K562 (cell line): Measurements from ENCODE around the gene WFIKKN1. TPM values are rescaled to one million over a fixed set of nuclear protein-coding genes. Genes with fewer than 3 reads are reported as not detected.

Source experiments
- CCNT2 ChIP-seq: IDR thresholded peaks from 2 replicates; pipeline ENCODE4 v1.6.1; 2011; ENCODE audit warnings: borderline replicate concordance, low read depth, mild to moderate bottlenecking, moderate library complexity, mixed read lengths, low read length; ENCODE audit not compliant: insufficient read length; ENCODE audit errors: extremely low read depth
- HCFC1 ChIP-seq: IDR thresholded peaks from 2 replicates; pipeline ENCODE4 v1.6.1; 2012; ENCODE audit warnings: low read depth, low read length, improper control_type of control experiment
- HDAC2 ChIP-seq: fragments of 450-650 bp; IDR thresholded peaks from 2 replicates; pipeline ENCODE4 v1.6.1; 2016; ENCODE audit warnings: mild to moderate bottlenecking
- HNRNPUL1 ChIP-seq: fragments of 200-400 bp; formaldehyde crosslinking; IDR thresholded peaks from 2 replicates; pipeline ENCODE4 v1.6.1; 2017; ENCODE audit warnings: low read length
- MCM2 ChIP-seq: fragments of 450-650 bp; IDR thresholded peaks from 2 replicates; pipeline ENCODE4 v1.6.1; 2017; ENCODE audit warnings: low read depth, mild to moderate bottlenecking
- PHB ChIP-seq: fragments of 250-450 bp; sonication (Bioruptor Pico); IDR thresholded peaks from 2 replicates; pipeline ENCODE4 v1.5.0; 2021
- PHF8 ChIP-seq: fragments of 200-600 bp; sonication (generic); IDR thresholded peaks from 2 replicates; pipeline ENCODE4 v1.6.1; 2012; ENCODE audit warnings: mixed run types, mild to moderate bottlenecking, inconsistent platforms, low read length, moderate library complexity, borderline replicate concordance
- RFX5 ChIP-seq: IDR thresholded peaks from 2 replicates; pipeline ENCODE4 v1.6.1; 2011; ENCODE audit warnings: low read depth, mild to moderate bottlenecking, improper control_type of control experiment, low read length
- SIN3A ChIP-seq, 2 experiments: fragments of 150-350 bp in 1 of 2; IDR thresholded peaks; 2 replicates each; pipeline ENCODE4 v1.6.1; 2011 to 2016; ENCODE audit warnings: borderline replicate concordance in 2 of 2, low read depth in 2 of 2, low read length in 2 of 2, mild to moderate bottlenecking in 2 of 2, moderate library complexity in 2 of 2; ENCODE audit not compliant: control insufficient read depth in 1 of 2
- TBL1XR1 ChIP-seq, 2 experiments: IDR thresholded peaks; 2 replicates each; pipeline ENCODE4 v1.6.1; 2012; ENCODE audit warnings: improper control_type of control experiment in 2 of 2, low read length in 2 of 2, mild to moderate bottlenecking in 1 of 2
- TEAD2 ChIP-seq: fragments of 450-650 bp; IDR thresholded peaks from 2 replicates; pipeline ENCODE4 v1.6.1; 2016; ENCODE audit warnings: missing genetic modification characterization, control low read depth, missing compliant biosample characterization
- ZNF384 ChIP-seq: IDR thresholded peaks from 2 replicates; pipeline ENCODE4 v1.6.1; 2012; ENCODE audit warnings: low read depth, low read length, improper control_type of control experiment
- polyA plus RNA-seq, 8 experiments: library from polyadenylated mRNA; depleted of rRNA in 4 of 8; stranded (reverse) in 5 of 8; unstranded in 3 of 8; fragments of >200 nt; fragmentation: Nextera tagmentation in 2 of 8; fragmentation: Illumina TruSeq in 1 of 8; extraction: Ambion mirVana in 2 of 8; extraction: Trizol in 1 of 8; gene quantifications; 2 replicates each; pipeline versions ENCODE4 v1.2.1 to v1.2.3, GENCODE V29; 2011 to 2014; ENCODE audit warnings: inconsistent platforms in 1 of 8, missing spikeins in 1 of 8
- total RNA-seq, 7 experiments: library from RNA; depleted of rRNA in 6 of 7; stranded (reverse); fragments of >200 nt in 6 of 7; fragmentation: Illumina TruSeq in 2 of 7; extraction: Trizol in 2 of 7; gene quantifications; 2 replicates each; pipeline versions ENCODE4 v1.2.1 to v1.2.3, GENCODE V29; 2011 to 2021; ENCODE audit warnings: low replicate concordance in 1 of 7
- TF ChIP-seq, protein P1 (sequence below): fragments of 450-650 bp; IDR thresholded peaks from 2 replicates; pipeline ENCODE4 v1.6.1; 2017; ENCODE audit warnings: antibody characterized with exemption, mild to moderate bottlenecking
- TF ChIP-seq, protein P2 (sequence below): IDR thresholded peaks from 2 replicates; pipeline ENCODE4 v1.6.1; 2011; ENCODE audit warnings: borderline replicate concordance, low read depth, mild to moderate bottlenecking, moderate library complexity, low read length; ENCODE audit not compliant: insufficient read depth, poor library complexity, severe bottlenecking
- TF ChIP-seq, protein P3 (sequence below): IDR thresholded peaks from 3 replicates; pipeline ENCODE4 v1.6.1; 2011; ENCODE audit warnings: borderline replicate concordance, mild to moderate bottlenecking; ENCODE audit not compliant: insufficient read length, insufficient read depth
- TF ChIP-seq, protein P4 (sequence below): sonication (generic); formaldehyde crosslinking; IDR thresholded peaks from 2 replicates; pipeline ENCODE4 v1.8.1; 2023; ENCODE audit warnings: mild to moderate bottlenecking, missing genetic modification reagents

WFIKKN1 gene
- total and polyA plus RNA-seq, 9 of the 15 experiments (the other 6 are each of a cell fraction or from before 2014, with no cell fraction given): 0.14 to 1.1 (median 0.50) TPM; not detected in 4

DNA sequence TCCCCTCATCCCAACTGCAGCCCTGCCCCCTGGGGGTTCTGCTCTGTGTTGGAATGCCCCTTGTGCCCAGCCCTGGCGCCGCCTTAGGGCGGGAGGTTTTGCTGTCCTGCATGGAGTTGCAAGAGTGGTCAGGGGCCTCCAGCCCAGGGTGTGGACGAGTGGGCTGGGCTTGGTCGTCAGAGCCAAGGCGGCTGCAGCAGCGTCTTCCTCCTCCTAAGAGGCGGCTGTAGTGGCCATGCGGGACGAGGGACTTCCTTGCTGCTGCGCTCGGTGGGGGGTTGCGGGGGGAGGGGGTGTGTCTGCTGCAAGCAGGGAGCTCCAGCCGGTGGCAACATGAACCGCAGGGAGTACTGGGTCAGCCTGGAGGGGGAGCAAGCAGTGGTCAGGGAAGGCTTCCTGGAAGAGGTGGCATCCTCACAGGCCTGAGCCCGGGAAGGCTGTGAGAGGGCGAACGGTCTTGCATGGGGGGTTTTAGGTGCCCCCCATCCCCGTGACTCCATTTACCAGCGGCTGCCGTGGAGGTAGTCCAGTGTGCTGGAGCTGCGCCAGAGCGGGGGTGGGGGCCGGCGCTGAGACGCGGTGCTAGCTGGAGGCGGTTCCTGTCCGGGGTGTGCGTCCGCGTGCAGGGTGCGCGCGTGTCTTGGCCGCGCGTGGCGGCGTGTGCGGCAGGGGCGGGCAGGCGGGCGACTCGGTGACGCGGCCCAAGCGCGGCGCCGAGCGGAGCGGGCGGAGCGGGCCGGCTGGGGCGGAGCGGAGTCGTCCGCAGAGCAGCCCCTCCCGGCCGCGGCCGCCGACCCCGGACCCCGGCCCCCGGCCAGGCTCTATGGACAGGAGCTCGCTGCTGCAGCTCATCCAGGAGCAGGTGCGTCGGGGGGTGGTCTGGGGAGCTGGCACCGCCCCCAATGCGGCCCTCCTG is 44.4 kb downstream of the WFIKKN1 start, which contains the start of gene RHBDL1 (continued):
- TF ChIP-seq PHB (CRISPR knock-in tag) (no peak), HDAC2 (peak; percentile 94), PHF8 (peak; percentile 42; the same call in 1 of the 2 replicates), CCNT2 (no peak), MCM2 (no peak), TEAD2 (no peak), HCFC1 (no peak), ZNF384 (no peak), TBL1XR1 (IDR thresholded peaks at IDR 0.05; ENCODE audit: low read length in 2 of 2) (no peak), RFX5 (no peak), SIN3A (IDR thresholded peaks at IDR 0.05; ENCODE audit: borderline replicate concordance in 2 of 2, control insufficient read depth in 1 of 2, low read depth in 2 of 2, low read length in 2 of 2) (peak; percentile 66 to 70; a peak in 3 of 4 replicates), HNRNPUL1 (no peak)
- TF ChIP-seq, protein P1, sequence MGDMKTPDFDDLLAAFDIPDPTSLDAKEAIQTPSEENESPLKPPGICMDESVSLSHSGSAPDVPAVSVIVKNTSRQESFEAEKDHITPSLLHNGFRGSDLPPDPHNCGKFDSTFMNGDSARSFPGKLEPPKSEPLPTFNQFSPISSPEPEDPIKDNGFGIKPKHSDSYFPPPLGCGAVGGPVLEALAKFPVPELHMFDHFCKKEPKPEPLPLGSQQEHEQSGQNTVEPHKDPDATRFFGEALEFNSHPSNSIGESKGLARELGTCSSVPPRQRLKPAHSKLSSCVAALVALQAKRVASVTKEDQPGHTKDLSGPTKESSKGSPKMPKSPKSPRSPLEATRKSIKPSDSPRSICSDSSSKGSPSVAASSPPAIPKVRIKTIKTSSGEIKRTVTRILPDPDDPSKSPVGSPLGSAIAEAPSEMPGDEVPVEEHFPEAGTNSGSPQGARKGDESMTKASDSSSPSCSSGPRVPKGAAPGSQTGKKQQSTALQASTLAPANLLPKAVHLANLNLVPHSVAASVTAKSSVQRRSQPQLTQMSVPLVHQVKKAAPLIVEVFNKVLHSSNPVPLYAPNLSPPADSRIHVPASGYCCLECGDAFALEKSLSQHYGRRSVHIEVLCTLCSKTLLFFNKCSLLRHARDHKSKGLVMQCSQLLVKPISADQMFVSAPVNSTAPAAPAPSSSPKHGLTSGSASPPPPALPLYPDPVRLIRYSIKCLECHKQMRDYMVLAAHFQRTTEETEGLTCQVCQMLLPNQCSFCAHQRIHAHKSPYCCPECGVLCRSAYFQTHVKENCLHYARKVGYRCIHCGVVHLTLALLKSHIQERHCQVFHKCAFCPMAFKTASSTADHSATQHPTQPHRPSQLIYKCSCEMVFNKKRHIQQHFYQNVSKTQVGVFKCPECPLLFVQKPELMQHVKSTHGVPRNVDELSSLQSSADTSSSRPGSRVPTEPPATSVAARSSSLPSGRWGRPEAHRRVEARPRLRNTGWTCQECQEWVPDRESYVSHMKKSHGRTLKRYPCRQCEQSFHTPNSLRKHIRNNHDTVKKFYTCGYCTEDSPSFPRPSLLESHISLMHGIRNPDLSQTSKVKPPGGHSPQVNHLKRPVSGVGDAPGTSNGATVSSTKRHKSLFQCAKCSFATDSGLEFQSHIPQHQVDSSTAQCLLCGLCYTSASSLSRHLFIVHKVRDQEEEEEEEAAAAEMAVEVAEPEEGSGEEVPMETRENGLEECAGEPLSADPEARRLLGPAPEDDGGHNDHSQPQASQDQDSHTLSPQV: peak; percentile 15; the same call in 1 of the 2 replicates
- TF ChIP-seq, protein P2, sequence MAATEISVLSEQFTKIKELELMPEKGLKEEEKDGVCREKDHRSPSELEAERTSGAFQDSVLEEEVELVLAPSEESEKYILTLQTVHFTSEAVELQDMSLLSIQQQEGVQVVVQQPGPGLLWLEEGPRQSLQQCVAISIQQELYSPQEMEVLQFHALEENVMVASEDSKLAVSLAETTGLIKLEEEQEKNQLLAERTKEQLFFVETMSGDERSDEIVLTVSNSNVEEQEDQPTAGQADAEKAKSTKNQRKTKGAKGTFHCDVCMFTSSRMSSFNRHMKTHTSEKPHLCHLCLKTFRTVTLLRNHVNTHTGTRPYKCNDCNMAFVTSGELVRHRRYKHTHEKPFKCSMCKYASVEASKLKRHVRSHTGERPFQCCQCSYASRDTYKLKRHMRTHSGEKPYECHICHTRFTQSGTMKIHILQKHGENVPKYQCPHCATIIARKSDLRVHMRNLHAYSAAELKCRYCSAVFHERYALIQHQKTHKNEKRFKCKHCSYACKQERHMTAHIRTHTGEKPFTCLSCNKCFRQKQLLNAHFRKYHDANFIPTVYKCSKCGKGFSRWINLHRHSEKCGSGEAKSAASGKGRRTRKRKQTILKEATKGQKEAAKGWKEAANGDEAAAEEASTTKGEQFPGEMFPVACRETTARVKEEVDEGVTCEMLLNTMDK: peak; percentile 83
- TF ChIP-seq, protein P3, sequence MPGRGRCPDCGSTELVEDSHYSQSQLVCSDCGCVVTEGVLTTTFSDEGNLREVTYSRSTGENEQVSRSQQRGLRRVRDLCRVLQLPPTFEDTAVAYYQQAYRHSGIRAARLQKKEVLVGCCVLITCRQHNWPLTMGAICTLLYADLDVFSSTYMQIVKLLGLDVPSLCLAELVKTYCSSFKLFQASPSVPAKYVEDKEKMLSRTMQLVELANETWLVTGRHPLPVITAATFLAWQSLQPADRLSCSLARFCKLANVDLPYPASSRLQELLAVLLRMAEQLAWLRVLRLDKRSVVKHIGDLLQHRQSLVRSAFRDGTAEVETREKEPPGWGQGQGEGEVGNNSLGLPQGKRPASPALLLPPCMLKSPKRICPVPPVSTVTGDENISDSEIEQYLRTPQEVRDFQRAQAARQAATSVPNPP: no peak
- TF ChIP-seq, protein P4, sequence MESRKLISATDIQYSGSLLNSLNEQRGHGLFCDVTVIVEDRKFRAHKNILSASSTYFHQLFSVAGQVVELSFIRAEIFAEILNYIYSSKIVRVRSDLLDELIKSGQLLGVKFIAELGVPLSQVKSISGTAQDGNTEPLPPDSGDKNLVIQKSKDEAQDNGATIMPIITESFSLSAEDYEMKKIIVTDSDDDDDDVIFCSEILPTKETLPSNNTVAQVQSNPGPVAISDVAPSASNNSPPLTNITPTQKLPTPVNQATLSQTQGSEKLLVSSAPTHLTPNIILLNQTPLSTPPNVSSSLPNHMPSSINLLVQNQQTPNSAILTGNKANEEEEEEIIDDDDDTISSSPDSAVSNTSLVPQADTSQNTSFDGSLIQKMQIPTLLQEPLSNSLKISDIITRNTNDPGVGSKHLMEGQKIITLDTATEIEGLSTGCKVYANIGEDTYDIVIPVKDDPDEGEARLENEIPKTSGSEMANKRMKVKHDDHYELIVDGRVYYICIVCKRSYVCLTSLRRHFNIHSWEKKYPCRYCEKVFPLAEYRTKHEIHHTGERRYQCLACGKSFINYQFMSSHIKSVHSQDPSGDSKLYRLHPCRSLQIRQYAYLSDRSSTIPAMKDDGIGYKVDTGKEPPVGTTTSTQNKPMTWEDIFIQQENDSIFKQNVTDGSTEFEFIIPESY (CRISPR knock-in tag): peak; percentile 37; the same call in 1 of the 2 replicates
